MM.1S (cell line): Measurements from ENCODE around the gene DTD1.

Experiments
- CTCF ChIP-seq: fragments of 300-600 bp; sonication (generic); IDR thresholded peaks from 2 replicates; pipeline ENCODE4 v1.5.1; 2016; ENCODE audit warnings: antibody characterized with exemption, low read length, mixed read lengths
- EZH2 ChIP-seq: fragments of 300-600 bp; sonication (generic); optimal IDR thresholded peaks from 2 replicates; pipeline ENCODE3; 2017; ENCODE audit warnings: low read depth, mild to moderate bottlenecking, antibody characterized with exemption, low read length, mixed read lengths
- EZH2phosphoT487 ChIP-seq: fragments of 300-600 bp; sonication (generic); IDR thresholded peaks from 2 replicates; pipeline ENCODE4 v1.6.1; 2018; ENCODE audit warnings: antibody characterized with exemption, low read length

GRCh38 chr20:18743665-18744440 lies 156.0 kb downstream of the DTD1 start:
- TF ChIP-seq CTCF (no peak), EZH2 (no peak), EZH2phosphoT487 (no peak)
